NCI-H2196 (cell line): ENCODE measurements around the gene TEKT1.

Experiments
- DNase-seq: peaks from one replicate; lab custom pipeline; 2025; ENCODE audit not compliant: unreplicated experiment; lab: John Stamatoyannopoulos, UW

TEKT1 gene

DNA sequence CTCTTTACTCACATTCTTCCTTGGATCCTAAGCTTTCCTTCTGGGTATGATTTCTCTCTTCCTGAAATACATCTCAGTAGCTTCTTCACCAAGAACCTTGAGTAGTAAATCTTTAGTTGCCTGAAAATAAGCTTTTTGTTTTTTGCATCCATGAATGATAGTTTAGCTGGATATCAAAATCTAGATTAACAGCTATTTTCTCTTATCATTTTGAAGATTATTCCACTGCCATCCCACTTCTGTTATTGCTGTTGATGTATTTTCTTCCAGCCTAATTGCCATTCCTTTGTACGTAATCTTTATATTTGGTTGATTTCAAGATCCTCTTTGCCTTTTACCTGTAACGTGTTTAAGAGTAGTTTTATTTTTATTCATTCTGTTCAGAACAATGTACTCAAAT lies 63.1 kb downstream of the TEKT1 start:
- DNase-seq, result no peak

DNA sequence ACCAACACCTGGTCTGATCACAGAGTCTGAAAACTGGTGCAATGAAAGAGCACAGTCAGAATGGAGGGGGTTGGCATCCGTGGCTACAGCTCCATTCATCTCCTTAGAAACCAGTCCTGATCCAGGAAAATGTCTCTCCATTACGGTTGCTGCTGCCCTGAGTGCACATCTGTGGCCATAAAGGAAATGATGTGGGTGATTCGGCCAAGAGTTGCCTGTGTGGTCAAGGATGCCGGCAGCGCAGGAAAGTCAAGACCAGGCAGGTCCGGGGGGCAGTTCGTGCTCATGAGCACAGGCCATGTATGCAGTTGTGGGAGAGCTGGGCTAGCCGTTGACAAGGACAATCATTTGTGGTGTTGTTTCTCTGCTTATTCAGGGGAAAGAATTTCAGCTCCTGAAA lies 69.8 kb downstream of the TEKT1 start:
- no peak for DNase-seq

DNA sequence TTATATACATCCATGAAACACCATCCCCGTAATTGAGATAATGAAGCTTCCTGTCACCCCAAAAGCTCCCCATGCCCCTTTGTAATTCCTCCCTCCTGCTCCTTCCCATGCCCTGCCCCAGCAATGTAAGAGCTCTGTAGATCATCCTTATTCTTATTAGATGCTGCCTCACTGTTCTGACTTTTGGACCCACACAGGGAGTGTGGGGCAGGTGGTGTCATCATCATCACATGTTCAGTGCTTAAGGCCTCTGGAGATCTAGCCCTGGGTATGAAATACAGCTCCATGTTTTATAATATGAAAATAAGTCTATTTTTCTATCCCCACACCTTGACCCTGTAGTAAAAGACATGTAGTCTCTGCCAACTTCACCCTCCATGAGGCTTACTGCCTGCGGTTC lies 73.8 kb downstream of the TEKT1 start:
- no peak for DNase-seq

DNA sequence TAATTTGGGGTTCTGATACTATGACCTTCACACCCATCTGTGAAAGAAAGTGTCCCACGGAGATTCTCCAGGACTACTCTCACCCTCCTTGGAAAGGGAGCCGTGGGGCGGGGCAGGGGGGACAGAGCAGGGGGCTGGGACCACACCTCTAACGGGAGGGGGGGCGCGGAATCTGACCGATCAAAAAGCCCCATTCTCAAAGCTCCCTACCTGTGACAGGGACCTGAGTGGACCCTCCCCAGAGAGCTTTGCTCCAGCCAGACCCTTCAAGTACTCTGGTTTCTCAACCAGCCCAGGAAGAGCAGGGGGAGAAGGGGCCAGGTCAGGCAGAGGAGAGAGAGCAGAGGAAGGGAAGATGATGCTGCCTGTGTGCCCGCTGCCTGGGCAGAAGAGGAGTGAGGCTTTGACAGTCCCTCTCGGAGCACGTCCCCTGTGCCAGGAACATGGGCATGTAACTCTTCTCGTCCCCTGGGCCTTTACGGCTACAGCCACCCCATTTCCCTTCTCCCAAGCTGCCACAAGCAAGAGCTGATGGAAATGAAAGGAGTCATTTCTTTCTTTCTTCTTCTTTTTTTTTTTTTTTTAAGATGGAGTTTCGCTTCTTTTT lies 75.0 kb downstream of the TEKT1 start:
- DNase-seq, result no peak

DNA sequence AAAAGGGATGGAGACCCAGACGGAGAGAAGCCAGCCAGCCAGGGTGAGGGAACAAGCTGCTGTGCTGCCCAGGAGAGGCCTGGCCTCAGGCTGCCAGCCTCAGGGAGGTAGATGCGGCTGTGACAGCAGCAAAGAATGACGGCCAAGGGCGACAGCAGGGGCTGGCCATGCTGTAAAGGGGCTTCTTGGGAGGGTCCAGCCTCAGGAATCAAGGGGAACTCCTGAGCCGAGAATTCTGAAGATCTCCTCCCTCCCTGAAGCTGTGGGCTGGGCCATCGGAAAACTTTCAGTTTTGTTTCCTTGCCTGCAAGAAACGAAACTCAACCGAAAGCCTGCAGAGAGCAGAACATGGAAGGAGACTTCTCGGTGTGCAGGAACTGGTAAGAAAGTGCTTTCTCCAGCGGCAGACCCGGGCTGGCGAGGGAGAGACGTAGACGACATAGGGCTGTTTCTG lies 75.8 kb downstream of the TEKT1 start, which contains the start of gene XAF1:
XAF1 (plus strand) TSS at position 316 of the 454 bp plus-strand sequence; CDS start at position 349, 33 bp downstream.
- no peak for DNase-seq

DNA sequence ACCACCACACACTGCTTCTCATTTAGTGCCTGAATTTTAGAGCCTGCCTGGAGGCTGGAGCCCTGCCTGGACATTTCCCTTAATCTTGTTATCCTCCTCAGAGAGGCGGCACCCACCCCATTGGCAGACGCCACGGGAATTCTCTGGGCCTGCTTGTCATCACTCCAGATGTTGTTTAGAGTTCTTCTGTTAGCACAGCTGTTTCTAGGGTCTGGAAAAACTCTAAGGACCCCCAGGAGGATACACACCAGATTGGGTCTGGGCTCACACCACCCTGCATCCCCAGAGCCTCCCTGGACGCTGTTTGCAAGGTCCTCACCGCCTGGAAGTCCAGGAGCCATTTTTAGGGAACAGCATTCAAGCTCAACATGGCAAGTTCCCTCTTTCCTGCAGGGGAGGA lies 76.2 kb downstream of the TEKT1 start:
- no peak for DNase-seq

DNA sequence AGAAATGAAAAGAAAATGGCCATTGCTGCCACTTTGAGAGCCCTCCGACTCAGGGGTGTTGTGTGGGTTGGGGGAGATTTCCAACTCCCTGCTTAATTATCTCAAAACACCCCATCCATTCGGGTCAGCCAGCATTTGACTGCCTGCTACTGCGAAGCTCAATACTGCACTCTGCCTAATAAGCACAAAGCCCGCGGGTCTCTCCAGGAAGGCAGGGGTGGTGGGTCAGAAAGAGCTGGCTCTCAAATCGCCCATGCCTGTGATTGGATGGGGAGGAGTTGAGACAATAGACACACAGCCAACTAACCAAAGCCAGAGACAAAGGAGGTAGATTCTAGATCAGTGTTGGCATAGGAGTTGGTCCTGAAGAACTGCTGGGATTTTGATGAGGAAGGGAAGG lies 78.0 kb downstream of the TEKT1 start:
- no peak for DNase-seq

DNA sequence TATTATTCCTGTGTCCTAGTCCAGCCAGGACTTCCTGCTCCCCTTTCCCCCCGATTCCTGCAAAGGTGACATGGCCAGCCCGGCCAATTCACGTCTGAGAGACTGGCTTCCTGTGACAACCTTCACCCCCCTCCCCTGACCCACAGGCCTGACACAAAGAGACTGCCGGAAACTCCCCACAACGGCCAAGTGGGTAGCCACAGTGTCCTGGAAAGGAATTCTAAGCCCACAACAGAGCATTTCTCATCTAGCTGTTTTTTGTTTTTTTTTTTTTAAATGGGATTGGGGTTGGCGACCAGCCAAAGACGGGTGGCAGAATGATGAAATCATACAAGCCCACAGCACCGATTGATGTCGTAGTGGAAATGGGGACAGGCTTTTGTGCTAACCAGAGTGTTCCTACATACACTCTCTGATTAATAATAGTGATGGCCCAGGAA lies 78.5 kb downstream of the TEKT1 start:
- no peak for DNase-seq

DNA sequence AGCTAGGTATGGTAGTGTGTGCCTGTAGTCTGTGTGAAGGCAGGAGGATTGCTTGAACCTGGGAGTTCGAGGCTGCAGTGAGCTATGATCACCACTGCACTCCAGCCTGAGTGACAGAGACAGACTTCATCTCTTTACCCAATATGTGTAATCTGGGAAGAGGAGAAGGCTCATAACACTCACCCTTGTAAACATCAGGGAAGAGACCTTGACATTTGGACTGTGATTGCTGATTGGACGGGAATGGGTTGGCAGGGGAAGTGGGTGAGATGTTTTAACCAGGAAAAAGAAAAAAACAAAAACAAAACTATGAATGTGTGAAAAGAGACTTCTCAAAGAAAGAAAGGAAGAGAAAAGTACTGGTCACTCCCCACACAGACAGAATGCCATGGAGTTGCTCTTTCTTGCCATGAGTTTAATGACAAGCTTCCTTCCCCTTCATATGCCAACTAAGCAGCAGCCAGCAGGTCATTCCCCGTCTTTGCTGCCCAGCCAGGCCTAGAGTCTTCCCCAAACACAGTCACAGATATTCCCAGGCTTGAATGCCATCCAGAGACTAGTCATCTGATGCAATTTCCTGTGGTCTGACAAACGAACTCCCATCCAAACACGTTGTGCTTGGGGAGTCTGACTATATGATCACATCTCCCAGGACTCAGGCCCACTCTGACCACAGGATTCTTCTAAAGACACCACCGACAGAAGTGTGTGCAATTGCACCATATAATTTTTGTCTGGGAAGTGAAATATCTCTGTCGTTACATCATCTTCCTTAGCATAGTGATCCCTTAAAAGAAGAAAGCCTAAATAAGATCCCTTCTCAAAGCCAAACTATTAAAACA lies 79.2 kb downstream of the TEKT1 start:
- no peak for DNase-seq

DNA sequence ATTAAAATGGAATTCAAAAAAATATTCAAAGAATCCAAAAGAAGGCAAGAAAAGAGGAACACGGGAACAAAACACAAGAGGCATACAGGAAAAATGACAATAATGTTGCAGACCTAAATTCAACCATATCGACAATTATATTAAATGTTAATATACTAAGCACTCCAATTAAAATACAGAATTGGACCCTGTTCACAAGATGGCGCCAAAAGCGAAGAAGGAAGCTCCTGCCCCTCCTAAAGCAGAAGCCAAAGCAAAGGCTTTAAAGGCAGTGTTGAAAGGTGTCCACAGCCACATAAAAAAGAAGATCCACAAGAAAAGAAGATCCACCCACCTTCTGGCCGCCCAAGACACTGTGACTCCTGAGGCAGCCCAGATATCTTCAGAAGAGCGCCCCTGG lies 82.0 kb downstream of the TEKT1 start:
- DNase-seq, result no peak

DNA sequence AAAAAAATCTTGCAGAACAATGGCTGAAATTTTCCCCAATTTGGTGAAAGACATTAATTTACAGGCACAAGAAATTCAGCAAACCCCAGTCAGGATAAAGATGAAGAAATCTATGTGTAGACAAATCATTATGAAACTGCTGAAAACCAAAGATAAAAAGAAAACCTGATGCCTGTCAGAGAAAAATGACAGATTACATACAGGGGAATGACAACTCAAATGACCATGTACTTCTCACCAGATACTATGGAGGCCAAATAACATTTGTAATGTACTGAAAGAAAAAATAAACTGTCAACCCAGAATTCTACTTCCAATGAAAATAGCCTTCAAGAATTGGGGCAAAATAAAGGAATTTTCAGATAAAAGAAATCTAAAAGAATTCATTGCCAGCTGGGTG lies 82.9 kb downstream of the TEKT1 start:
- no peak for DNase-seq
